Suprapubic skin (tissue), 3 donors: ENCODE results near the gene SEMA5A.

Experiments used
- CTCF ChIP-seq, 2 donors: fragments of 200-600 bp in 1 of 2; fragments of 450-650 bp in 1 of 2; sonication (generic) in 1 of 2; IDR thresholded peaks; one replicate each; pipeline ENCODE4 v1.5.1; 2016 to 2019; ENCODE audit warnings: antibody characterized with exemption in 2 of 2, mild to moderate bottlenecking in 1 of 2, moderate library complexity in 1 of 2
- POLR2A ChIP-seq, 2 donors: fragments of 450-650 bp; IDR thresholded peaks; one replicate each; pipeline ENCODE4 v1.6.1; 2017; ENCODE audit warnings: antibody characterized with exemption in 2 of 2, mild to moderate bottlenecking in 2 of 2, moderate library complexity in 2 of 2

- no peak for TF ChIP-seq CTCF (IDR thresholded peaks at IDR 0.05)
- no peak for TF ChIP-seq POLR2A (IDR thresholded peaks at IDR 0.05)
These were observed 214.5 kb downstream of the SEMA5A start for GRCh38 chr5:9331372-9331771.
